ENCODE results near the gene FAM20C.
"Not testable (repeated sequence)": the region's sequence is repeated elsewhere in the genome, so short reads cannot be mapped to it uniquely, and the experiment has no call there.

The FAM20C gene

GRCh38 chr7:297141-297540, 104.8 kb downstream of the FAM20C start:
- not testable (repeated sequence) for DNase-seq

DNA sequence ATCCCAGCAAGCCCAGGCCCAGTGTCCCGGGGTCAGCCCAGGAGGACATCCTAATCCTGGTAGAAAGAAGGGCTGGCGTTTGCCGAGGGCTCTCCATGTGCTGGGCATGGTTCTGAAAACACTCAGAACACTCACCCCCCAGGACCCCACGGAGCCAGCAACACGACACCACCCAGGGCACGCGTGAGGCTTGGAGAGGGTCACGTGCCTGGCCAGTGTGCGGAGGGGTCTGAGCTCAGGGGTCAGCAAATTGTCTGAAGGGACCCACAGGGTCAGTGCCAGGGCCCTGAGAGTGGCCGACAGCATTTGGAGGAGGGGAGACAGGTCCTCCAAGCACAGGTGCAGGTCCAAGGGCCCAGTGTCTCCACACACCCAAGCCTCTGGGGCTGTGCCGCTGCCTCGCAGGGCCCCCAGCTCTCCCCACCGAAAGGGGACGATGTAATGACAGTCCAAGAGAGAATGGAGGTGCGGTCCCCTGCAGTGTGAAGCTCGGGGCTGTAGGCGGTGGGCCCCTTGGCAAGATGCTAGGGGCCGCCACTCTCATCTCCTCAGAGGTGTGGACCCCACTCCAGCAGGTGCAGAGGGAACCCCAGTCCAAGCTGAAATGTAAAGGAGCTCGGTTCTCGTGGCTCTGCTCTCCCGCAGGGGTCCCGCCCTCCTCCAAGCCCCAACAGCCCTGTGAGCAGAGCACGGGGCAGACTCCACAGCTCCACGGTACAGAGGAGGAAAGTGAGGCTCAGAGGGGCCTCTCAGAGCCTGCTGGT, 105.4 kb downstream of the FAM20C start:
- DNase-seq: no peak

- DNase-seq: no peak
Measured at GRCh38 chr7:298375-298702, 106.0 kb downstream of the FAM20C start.

- DNase-seq: no peak
Measured at GRCh38 chr7:298743-299142, 106.4 kb downstream of the FAM20C start.

- no peak for DNase-seq
Measured at GRCh38 chr7:299169-299568, 106.8 kb downstream of the FAM20C start.

- DNase-seq: no peak
Measured at GRCh38 chr7:299628-300027, 107.3 kb downstream of the FAM20C start.

DNA sequence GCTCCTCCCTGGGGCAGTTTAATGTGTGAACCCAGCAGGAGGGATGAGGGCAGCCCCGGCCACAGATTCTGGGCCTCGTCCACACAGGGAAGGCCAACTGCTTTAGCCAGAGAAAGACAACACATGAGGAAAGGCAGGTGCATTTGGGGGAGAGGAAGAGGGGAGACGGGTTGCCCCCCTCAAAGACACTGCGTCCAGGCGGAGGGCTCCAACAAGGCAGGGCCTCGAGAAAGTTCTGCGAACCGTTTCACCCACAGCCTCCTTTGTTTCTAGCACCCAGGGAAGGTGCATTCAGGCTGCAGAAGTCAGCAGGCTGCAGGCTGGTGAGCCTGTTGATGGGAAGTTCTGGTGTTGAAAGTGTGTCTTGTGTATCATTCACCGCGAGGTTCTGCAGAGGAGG, 107.7 kb downstream of the FAM20C start:
- no peak for DNase-seq

GRCh38 chr7:300546-301290, 108.3 kb downstream of the FAM20C start:
- DNase-seq: no peak

- no peak for DNase-seq
Measured at GRCh38 chr7:301291-302053, 109.1 kb downstream of the FAM20C start.

GRCh38 chr7:302054-302992, 110.0 kb downstream of the FAM20C start:
- no peak for DNase-seq

DNA sequence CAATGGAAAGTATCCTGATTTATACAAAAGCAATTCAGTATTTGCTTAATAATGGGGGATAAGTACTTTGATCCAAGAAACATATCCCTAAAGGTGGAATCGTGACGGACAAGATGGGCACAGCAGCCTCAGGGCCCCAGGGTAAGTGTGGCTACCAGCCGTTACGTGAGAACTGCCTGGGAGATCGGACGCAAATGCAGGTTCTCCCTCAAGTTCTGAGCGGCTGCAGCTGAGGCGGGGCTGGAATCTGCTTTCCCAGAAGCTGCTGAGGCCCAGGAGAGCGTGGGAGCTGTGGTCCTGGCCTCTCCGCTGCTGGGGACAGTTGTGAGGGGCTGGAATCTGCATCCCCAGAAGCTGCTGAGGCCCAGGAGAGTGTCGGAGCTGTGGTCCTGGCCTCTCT, 111.1 kb downstream of the FAM20C start:
- no peak for DNase-seq

DNA sequence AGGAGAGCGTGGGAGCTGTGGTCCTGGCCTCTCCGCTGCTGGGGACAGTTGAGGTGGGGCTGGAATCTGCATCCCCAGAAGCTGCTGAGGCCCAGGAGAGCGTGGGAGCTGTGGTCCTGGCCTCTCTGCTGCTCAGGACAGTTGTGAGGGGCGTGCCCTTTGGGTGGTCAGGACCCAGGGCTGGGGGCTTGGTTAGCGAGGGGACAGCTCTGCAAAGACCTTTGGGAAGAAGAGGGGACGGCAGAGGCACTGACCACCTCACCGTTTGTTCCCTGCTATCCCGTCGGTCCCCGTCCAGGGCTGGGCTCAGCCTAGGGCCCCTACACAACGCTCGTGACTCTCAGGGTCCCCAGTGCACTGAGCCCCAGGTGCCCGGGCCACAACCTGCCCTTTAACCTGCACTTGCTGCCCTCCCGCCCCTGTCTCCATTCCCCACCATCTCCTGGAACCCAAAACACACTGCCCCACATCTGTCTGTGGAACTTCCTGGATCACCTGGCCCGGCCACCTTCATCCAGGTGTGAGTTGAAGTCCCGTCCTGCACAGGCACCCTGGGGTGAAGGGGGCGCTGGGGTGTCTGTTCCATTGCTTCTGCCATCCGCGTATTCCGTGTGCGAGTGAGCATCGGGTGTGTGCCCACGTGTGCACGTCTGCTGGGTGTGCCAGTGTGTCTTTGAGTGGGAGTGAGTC, 111.7 kb downstream of the FAM20C start:
- DNase-seq: no peak

GRCh38 chr7:304574-305409, 112.4 kb downstream of the FAM20C start:
- DNase-seq: no peak

GRCh38 chr7:305410-306151, 113.2 kb downstream of the FAM20C start:
- no peak for DNase-seq

DNA sequence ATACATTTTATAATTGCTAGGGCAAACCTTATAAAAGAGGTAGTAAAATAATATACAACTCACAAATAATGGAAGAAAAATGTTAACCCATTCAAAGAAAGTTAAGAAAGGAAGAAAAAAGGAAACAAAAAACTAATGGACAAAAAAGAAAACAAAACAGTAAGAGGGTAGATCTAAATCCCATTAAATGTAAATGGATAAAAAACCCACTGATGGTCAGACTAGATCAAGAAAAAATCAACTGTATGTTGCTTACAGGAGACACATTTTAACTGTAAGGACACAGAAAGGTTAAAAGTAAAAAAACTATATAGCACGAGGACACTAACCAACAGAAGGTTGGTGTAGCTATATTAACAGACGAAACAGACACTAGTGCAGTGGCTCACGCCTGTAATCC, 115.6 kb downstream of the FAM20C start:
- no peak for DNase-seq

DNA sequence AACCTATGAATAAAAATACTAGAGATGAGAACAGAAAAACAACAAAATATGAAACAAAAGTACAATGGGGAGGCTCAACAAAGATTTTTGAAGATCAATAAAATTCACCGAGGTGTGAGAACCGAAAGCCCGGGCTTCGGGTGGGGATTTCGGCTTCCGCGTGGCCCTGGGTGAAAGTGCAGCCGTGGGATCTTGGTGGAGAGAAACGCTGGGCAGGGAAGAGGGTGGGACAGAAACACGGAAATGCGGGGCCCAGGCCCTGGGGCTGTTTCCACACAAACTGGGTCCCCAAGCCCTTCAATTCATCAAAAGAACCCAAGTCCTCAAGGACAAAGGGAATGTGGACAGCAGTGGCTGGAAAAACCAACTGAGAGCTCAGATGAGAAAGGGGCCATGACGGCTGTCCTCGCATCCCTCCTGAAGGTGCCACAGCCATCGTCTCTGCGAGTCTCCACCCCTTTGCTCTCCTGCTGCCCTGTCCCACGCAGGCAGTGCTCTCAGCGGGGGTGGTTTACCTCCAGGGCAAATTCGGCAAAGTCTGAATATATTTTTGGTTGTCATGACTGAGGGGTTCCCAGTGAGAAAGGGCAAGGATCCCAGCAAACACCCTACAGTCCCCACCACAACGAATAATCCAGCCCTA, 117.3 kb downstream of the FAM20C start:
- DNase-seq: no peak
